ENCODE results near the gene TRIOBP. TPM values are rescaled to one million over a fixed set of nuclear protein-coding genes. Genes with fewer than 3 reads are reported as not detected.

Gene TRIOBP
- total and polyA plus RNA-seq, 2 of the 13 experiments (the other 11 are each of a cell fraction or from before 2014, with no cell fraction given), result 6.1 to 15.4 TPM

- TF ChIP-seq ZBTB44 (CRISPR knock-in tag; IDR thresholded peaks at IDR 0.05) (no peak), THYN1 (CRISPR knock-in tag; IDR thresholded peaks at IDR 0.05; ENCODE audit: borderline replicate concordance, low read depth) (no peak), ZNF841 (CRISPR knock-in tag; IDR thresholded peaks at IDR 0.05; ENCODE audit: borderline replicate concordance) (no peak; the same call in 1 of the 2 replicates), SMAD9 (CRISPR knock-in tag; IDR thresholded peaks at IDR 0.05) (no peak), ZMAT3 (CRISPR knock-in tag; conservative IDR thresholded peaks at IDR 0.05) (no peak; the same call in 1 of the 2 replicates), ZNF484 (CRISPR knock-in tag; IDR thresholded peaks at IDR 0.05; ENCODE audit: borderline replicate concordance, low read depth) (no peak), ZFAT (CRISPR knock-in tag; conservative IDR thresholded peaks at IDR 0.05) (no peak), TMF1 (CRISPR knock-in tag; IDR thresholded peaks at IDR 0.05; ENCODE audit: low read depth) (peak; percentile 10; the same call in 1 of the 2 replicates), ZNF543 (CRISPR knock-in tag; IDR thresholded peaks at IDR 0.05) (no peak), KAT7 (CRISPR knock-in tag; IDR thresholded peaks at IDR 0.05; ENCODE audit: borderline replicate concordance) (0 out of 2 replicates have a peak, but pooled peaks have one; percentile 24)
- TF ChIP-seq, protein P1, sequence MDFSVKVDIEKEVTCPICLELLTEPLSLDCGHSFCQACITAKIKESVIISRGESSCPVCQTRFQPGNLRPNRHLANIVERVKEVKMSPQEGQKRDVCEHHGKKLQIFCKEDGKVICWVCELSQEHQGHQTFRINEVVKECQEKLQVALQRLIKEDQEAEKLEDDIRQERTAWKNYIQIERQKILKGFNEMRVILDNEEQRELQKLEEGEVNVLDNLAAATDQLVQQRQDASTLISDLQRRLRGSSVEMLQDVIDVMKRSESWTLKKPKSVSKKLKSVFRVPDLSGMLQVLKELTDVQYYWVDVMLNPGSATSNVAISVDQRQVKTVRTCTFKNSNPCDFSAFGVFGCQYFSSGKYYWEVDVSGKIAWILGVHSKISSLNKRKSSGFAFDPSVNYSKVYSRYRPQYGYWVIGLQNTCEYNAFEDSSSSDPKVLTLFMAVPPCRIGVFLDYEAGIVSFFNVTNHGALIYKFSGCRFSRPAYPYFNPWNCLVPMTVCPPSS (IDR thresholded peaks at IDR 0.05), result no peak
- TF ChIP-seq, protein P2, sequence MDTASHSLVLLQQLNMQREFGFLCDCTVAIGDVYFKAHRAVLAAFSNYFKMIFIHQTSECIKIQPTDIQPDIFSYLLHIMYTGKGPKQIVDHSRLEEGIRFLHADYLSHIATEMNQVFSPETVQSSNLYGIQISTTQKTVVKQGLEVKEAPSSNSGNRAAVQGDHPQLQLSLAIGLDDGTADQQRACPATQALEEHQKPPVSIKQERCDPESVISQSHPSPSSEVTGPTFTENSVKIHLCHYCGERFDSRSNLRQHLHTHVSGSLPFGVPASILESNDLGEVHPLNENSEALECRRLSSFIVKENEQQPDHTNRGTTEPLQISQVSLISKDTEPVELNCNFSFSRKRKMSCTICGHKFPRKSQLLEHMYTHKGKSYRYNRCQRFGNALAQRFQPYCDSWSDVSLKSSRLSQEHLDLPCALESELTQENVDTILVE (CRISPR knock-in tag; IDR thresholded peaks at IDR 0.05), result no peak
- TF ChIP-seq, protein P3, sequence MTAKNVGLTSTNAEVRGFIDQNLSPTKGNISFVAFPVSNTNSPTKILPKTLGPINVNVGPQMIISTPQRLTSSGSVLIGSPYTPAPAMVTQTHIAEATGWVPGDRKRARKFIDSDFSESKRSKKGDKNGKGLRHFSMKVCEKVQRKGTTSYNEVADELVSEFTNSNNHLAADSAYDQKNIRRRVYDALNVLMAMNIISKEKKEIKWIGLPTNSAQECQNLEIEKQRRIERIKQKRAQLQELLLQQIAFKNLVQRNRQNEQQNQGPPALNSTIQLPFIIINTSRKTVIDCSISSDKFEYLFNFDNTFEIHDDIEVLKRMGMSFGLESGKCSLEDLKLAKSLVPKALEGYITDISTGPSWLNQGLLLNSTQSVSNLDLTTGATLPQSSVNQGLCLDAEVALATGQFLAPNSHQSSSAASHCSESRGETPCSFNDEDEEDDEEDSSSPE (CRISPR knock-in tag; IDR thresholded peaks at IDR 0.05), result no peak
- TF ChIP-seq, protein P4, sequence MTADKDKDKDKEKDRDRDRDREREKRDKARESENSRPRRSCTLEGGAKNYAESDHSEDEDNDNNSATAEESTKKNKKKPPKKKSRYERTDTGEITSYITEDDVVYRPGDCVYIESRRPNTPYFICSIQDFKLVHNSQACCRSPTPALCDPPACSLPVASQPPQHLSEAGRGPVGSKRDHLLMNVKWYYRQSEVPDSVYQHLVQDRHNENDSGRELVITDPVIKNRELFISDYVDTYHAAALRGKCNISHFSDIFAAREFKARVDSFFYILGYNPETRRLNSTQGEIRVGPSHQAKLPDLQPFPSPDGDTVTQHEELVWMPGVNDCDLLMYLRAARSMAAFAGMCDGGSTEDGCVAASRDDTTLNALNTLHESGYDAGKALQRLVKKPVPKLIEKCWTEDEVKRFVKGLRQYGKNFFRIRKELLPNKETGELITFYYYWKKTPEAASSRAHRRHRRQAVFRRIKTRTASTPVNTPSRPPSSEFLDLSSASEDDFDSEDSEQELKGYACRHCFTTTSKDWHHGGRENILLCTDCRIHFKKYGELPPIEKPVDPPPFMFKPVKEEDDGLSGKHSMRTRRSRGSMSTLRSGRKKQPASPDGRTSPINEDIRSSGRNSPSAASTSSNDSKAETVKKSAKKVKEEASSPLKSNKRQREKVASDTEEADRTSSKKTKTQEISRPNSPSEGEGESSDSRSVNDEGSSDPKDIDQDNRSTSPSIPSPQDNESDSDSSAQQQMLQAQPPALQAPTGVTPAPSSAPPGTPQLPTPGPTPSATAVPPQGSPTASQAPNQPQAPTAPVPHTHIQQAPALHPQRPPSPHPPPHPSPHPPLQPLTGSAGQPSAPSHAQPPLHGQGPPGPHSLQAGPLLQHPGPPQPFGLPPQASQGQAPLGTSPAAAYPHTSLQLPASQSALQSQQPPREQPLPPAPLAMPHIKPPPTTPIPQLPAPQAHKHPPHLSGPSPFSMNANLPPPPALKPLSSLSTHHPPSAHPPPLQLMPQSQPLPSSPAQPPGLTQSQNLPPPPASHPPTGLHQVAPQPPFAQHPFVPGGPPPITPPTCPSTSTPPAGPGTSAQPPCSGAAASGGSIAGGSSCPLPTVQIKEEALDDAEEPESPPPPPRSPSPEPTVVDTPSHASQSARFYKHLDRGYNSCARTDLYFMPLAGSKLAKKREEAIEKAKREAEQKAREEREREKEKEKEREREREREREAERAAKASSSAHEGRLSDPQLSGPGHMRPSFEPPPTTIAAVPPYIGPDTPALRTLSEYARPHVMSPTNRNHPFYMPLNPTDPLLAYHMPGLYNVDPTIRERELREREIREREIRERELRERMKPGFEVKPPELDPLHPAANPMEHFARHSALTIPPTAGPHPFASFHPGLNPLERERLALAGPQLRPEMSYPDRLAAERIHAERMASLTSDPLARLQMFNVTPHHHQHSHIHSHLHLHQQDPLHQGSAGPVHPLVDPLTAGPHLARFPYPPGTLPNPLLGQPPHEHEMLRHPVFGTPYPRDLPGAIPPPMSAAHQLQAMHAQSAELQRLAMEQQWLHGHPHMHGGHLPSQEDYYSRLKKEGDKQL (CRISPR knock-in tag; IDR thresholded peaks at IDR 0.05; ENCODE audit: low read depth), result no peak
- TF ChIP-seq, protein P5, sequence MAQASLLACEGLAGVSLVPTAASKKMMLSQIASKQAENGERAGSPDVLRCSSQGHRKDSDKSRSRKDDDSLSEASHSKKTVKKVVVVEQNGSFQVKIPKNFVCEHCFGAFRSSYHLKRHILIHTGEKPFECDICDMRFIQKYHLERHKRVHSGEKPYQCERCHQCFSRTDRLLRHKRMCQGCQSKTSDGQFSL (CRISPR knock-in tag; IDR thresholded peaks at IDR 0.05), result no peak
- TF ChIP-seq, protein P6, sequence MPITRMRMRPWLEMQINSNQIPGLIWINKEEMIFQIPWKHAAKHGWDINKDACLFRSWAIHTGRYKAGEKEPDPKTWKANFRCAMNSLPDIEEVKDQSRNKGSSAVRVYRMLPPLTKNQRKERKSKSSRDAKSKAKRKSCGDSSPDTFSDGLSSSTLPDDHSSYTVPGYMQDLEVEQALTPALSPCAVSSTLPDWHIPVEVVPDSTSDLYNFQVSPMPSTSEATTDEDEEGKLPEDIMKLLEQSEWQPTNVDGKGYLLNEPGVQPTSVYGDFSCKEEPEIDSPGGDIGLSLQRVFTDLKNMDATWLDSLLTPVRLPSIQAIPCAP (CRISPR knock-in tag; IDR thresholded peaks at IDR 0.05; ENCODE audit: low read depth), result no peak
Measured at GRCh38 chr22:37802310-37803194, 105.7 kb downstream of the TRIOBP start (continued).
